HG02759 (cell line): ENCODE data around the gene NEU4.
"Not testable (repeated sequence)": the region's sequence is repeated elsewhere in the genome, so short reads cannot be mapped to it uniquely, and the experiment has no call there.

Source experiments
- ATAC-seq: cut with Tn5 transposase; IDR thresholded peaks from one replicate; pipeline ENCODE4 v1.9.1; 2021; ENCODE audit warnings: mild to moderate bottlenecking, moderate library complexity; ENCODE audit not compliant: unreplicated experiment

Gene NEU4

GRCh38 chr2:241823531-241824437 lies 14.8 kb downstream of the NEU4 start:
- ATAC-seq = not testable (repeated sequence)

DNA sequence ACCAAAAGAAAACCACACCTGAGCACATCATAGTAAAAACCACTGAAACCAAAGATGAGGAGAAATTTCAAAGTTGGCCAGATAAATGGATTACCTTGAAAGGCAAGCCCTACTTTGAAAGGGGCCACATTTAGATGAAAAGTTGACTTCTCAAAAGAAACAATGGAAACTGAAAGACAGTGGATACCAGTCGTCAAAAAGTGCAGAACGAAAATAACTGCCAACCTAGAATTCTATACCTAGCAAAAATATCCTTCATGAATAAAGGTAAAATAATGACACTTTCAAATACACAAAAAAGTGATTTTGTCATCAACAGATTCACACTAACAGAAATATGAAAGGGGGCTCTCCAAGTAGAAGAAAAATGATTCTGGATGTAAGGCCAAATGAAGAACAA lies 18.4 kb downstream of the NEU4 start:
- no peak for ATAC-seq

GRCh38 chr2:241833101-241833663 lies 24.2 kb downstream of the NEU4 start:
- no peak for ATAC-seq

DNA sequence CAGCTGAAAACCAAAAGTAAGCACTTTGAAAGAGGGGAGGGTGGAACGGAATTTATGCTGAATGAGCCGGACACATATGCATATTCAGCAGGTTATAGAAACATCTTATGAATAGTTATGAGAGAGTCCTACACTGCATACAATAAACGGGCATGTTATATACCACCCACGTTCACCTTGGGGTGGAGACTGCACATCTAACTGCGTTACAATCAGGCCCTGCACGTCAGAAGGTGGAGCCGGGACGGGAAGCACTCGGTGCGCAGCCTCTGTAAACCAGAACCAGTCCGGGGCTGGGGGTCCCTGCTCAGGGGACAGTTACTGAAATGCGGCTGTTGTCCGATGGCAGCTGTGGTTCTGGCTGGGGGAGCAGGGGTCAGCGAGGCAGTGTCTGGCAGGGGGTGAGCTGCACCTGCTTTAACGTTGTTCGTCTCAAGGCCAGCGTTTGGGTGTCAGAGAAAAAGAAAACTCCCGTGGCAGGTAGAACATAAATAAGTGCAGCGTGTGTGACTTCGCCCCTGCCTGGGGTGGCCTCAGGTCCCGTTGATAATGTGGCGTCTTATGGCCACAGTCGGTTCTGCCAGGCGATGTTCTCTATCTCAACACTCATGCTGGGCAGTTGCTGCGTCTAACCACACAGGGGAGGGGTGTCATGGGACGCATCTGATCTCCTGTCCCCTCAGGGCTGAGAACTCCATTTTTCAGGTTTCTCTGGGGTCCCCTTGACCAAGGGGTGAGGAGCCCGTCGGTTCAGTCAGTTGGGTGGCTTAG lies 24.9 kb downstream of the NEU4 start:
- not testable (repeated sequence) for ATAC-seq

- ATAC-seq = no peak
Measured at GRCh38 chr2:241834527-241835210, 25.7 kb downstream of the NEU4 start.

GRCh38 chr2:241835611-241836010 lies 26.6 kb downstream of the NEU4 start:
- ATAC-seq = no peak

GRCh38 chr2:241836292-241836691 lies 27.3 kb downstream of the NEU4 start:
- ATAC-seq = no peak

- ATAC-seq = no peak
Measured at GRCh38 chr2:241837197-241837965, 28.4 kb downstream of the NEU4 start.

GRCh38 chr2:241841181-241842066 lies 32.4 kb downstream of the NEU4 start:
- no peak for ATAC-seq

GRCh38 chr2:241842067-241842415 lies 33.0 kb downstream of the NEU4 start:
- ATAC-seq = no peak

DNA sequence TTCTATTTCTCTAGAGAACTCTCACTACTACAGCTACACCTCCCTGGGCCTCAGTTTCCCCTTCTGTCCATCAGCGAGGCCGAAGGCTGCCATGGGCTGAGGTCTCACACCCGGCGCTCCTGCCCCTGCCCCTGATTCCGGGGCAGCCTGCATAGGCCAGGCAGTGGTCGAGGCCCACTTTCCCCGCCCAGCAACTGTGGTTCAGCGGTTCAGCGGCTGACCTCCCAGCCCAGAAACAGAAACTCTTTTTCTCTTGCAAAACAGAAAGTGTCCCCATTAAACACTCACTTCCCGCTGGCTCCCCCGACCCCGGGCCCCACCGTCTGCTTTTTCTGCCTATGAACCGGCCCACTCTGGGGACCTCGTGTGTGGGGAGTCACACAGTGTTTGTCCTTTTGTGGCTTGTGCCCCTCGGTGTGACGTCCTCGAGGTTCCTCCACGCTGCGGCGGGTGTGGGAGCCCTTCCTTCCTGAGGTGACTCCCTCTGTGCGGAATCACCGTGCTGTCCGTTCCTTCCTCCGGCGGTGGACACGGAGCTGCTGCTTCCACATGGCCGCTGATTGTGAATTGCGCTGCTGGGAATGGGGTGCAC lies 33.7 kb downstream of the NEU4 start:
- no peak for ATAC-seq

DNA sequence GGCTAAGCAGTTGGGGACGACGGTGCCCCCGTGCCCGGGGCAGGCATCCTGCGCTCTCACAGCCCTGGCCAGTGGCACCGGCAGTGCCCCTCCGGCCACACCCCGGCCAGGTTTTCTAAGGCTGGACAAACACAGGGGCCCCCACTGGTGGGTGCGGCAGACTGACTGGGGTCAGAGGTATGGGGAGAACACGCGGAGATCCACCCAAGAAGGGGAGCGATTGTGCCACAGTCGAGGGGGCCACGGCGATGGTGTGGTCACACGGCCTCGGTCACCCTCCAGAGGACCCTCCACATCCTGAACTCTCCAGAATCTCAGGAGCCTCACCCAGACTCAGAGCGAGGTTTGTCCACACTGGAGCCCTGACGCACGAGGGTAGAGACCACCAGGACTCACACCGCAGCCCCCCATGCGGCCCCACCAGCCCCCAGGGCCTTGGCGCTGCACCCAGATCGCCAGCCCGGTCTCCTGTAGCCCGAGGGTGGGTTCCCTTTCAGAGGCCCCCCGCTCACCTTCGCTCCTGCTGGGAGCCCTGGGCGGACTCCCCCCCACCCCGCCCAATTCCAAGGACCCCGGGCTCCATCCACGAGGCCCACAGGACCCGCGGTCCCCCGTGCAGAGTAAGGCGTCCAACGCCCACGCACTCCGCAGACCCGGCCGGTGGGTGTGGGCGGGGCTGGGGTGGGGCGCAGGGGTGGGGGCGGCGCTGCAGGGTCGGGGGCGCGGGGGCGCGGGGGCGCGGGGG lies 34.5 kb downstream of the NEU4 start:
- no peak for ATAC-seq

GRCh38 chr2:241844066-241844728 lies 35.2 kb downstream of the NEU4 start:
- peak; percentile 75 for ATAC-seq

- ATAC-seq = no peak
Measured at GRCh38 chr2:241844831-241845578, 36.0 kb downstream of the NEU4 start.

- no peak for ATAC-seq
Measured at GRCh38 chr2:241846406-241846805, 37.4 kb downstream of the NEU4 start.

DNA sequence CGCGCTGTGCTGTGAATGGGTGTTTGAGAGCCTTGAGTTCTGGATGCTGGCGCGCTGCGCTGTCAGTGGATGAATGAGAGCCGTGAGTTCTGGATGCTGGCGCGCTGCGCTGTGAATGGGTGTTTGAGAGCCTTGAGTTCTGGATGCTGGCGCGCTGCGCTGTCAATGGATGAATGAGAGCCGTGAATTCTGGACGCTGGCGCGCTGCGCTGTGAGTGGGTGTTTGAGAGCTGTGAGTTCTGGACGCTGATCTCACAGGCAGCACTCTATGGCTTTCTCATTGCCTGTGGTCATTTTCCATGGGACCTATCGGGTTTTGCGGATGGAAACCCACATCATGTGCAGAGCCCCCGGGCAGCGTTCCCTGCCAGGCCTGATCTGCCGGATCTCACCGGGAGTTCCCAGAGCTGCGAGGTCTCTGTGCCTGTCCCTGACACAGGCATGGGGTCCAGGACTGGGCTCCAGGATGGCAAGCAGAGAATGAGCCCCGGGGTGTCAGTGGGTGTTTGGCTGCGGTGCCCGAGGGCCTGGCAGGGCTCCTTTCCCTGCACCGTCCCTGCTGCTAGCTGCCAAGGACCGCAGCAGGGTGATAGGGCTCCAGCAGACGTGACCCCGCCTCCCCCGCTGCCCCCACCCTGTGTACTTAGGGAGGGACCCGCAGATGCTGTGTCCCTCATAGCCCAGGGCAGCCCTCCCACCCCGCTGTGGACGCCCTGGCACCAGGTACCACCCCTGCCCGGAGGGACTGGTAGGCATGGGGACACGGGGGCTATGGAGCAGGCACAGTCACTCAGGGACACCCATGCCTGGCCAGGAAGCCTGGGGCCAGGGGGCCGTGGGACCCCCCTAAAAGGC lies 40.0 kb downstream of the NEU4 start:
- ATAC-seq = no peak
